Activated naive CD4-positive, alpha-beta T cell treated with anti-CD3 and anti-CD28 coated beads, Interleukin-2, amount 50 U/mL, for 72 hours (primary cell): Measurements from ENCODE around the gene RPL31. TPM values are rescaled to one million over a fixed set of nuclear protein-coding genes. Genes with fewer than 3 reads are reported as not detected.
A peak's percentile ranks its signal among the peaks of the same experiment; 100 is the strongest.

ENCODE experiments used
- ATAC-seq, 2 donors: fragments of 150-1000 bp; cut with Tn5 transposase; 2 replicates each; pipeline ENCODE4 v1.10.0; 2021; ENCODE audit warnings: mild to moderate bottlenecking in 2 of 2, moderate library complexity in 2 of 2
- DNase-seq, 2 donors: peaks; one replicate each; pipeline ENCODE4 v3.0.0; 2021 to 2022; ENCODE audit warnings: low spot score in 2 of 2
- H3K27ac Mint-ChIP-seq, 2 donors: one replicate each; pipeline ENCODE4 v1.8.0; 2022; ENCODE audit warnings: mild to moderate bottlenecking in 2 of 2, mixed read lengths in 2 of 2
- H3K36me3 Mint-ChIP-seq, 2 donors: one replicate each; pipeline ENCODE4 v1.8.0; 2022; ENCODE audit warnings: mixed read lengths in 2 of 2
- H3K9me3 Mint-ChIP-seq, 2 donors: one replicate each; pipeline ENCODE4 v1.8.0; 2022; ENCODE audit warnings: mixed read lengths in 2 of 2
- total RNA-seq, 2 donors: library from RNA; stranded (reverse); gene quantifications; one replicate each; pipeline ENCODE4 v1.2.3, GENCODE V29; 2022

RPL31 gene
- total RNA-seq, 2 donors from 2014 or later = 1,392 to 1,582 TPM

DNA sequence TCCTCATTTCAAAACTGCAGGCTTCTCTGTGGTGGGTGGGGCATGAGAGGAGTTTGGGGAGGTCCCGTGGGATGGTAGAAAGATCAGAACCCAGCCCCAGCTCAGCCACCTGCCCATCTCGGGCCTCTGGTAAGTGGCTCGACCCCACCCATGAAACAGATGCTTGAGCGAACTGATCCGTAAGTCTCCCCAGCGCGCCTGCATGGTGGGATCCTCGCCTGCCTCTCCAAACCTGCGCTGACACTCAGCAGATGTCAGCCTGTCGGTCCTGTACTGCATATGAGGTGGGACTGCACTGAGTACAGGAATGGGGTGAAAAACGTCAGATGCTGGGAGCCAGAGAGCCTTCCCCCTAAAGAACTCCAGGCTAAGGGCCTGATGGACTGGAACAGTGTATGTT, 15.9 kb upstream of the RPL31 start:
- Mint-ChIP-seq H3K27ac (no peak overlapping the region), H3K36me3 (no peaks in the 10 kb centered on the region), H3K9me3 (no peaks in the 10 kb centered on the region)
- ATAC-seq (no peak), DNase-seq (no peak)

DNA sequence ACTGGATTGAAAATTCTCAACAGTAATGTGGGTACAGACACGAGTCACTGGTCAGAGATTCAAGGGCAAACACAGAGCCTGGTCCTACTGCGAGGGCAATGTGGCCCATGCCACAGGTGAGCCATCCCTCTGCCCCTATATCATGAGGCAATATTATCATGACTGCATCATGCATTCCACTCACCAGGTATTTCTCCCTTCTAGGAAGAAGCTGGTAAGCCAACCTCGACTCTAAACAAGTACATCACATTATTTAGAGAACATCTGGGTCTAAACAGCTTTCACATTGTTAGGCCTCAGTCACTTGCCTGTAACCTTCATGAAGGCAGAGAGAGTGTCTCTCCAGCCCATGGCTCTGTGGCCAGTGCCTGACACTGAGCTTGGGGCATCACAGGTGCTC, 14.6 kb upstream of the RPL31 start:
- no peaks in the 10 kb centered on the region for H3K9me3 Mint-ChIP-seq
- DNase-seq = no peak
- H3K27ac Mint-ChIP-seq = no peak overlapping the region
- ATAC-seq = no peak
- no peaks in the 10 kb centered on the region for H3K36me3 Mint-ChIP-seq

DNA sequence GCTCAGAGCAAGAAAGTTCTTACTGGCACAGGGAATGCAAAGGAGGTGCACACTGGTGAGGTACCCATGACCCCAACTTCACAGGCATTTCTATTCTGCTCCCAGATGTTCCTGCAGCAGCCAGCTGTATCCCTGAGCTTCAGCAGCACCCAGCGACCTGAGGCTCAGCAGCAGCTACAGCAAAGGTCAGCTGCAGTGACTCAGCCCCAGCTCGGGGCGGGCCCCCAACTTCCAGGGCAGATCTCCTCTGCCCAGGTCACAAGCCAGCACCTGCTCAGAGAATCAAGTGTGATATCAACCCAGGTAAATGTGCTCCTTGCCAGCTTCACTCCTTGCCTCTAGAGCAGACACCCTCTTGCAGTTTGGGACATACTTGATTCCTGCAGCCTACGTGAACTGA, 14.1 kb upstream of the RPL31 start:
- ATAC-seq = peak in 1 of 2 donors; percentile 27
- Mint-ChIP-seq H3K9me3 (no peaks in the 10 kb centered on the region), H3K27ac (no peak overlapping the region), H3K36me3 (no peaks in the 10 kb centered on the region)
- DNase-seq = no peak

DNA sequence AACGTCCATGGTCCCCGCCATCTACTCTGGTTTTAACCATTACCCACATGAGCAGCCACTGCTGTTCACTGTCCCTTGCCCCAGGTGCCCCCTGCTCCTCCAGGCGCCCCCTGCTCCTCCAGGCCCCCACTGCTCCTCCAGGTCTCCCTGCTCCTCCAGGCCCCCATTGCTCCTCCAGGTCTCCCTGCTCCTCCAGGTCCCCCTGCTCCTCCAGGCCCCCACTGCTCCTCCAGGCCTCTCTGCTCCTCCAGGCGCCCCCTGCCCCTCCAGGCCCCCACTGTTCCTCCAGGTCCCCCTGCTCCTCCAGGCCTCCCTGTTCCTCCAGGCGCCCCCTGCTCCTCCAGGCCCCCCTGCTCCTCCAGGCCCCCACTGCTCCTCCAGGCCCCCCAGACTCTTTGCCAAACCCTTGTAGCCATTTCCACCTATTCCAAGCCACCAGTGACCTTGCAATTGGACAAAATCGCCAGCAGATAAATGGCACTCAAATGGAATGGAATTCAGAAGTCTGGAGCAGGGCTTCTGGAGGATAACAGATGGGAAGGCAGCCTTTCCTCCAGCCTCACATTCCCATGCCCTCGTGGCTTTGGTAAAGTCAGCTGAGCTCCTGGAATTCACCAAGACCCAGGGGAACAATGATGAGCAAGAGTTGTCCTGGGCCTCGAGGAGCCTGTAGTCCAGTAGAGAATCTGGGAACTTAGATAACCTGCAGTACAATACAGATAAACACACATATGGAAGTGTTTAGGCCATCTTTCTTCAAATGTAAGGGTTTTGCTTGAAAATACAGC, 13.3 kb upstream of the RPL31 start:
- H3K36me3 Mint-ChIP-seq = no peaks in the 10 kb centered on the region
- H3K9me3 Mint-ChIP-seq = no peaks in the 10 kb centered on the region
- DNase-seq = no peak
- ATAC-seq = no peak
- peak overlapping the region in 1 of 2 donors; percentile 4 for H3K27ac Mint-ChIP-seq

DNA sequence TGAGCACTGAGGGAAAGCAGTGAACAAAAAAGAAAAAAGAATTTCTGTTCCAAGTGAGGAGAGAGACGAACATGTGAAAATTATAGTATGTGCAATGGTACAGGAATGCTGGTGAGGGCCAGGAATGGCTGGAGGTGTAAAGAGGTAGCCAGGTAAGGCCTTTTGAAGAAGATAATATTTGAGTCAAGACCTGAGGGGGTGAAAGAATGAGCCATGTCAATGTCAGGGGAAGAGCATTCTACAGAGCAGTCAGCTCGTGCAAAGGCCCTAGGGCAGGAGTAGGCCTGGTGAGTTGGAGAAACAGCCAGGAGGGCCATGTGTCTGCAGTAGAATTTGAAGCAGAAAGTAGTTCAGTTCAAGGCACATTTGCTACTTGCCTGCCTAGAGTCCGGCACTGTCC, 12.4 kb upstream of the RPL31 start:
- Mint-ChIP-seq H3K36me3 (no peaks in the 10 kb centered on the region), H3K27ac (peak overlapping the region in 1 of 2 donors; percentile 4), H3K9me3 (no peaks in the 10 kb centered on the region)
- ATAC-seq (no peak), DNase-seq (no peak)

DNA sequence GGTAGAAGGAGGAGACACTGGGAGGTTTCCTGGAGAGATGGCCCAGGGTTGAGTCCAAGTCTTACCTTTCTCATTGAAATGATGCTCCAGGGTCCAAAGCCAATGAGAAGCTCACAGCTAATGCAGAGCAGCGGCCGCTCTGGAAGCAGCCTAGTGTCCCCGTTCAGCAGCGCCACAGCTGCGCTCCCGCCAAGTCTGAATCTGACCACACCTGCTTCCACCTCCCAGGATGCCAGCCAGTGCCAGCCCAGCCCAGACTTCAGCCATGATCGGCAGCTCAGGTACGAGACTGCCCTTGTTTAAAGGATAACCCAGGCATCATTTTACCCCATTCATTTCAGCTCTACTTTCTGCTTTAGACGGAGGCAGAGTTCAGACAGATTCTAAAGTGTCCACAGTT, 11.9 kb upstream of the RPL31 start:
- no peaks in the 10 kb centered on the region for H3K36me3 Mint-ChIP-seq
- no peaks in the 10 kb centered on the region for H3K9me3 Mint-ChIP-seq
- DNase-seq = no peak
- H3K27ac Mint-ChIP-seq = peak overlapping the region in 1 of 2 donors; percentile 4
- ATAC-seq = no peak

DNA sequence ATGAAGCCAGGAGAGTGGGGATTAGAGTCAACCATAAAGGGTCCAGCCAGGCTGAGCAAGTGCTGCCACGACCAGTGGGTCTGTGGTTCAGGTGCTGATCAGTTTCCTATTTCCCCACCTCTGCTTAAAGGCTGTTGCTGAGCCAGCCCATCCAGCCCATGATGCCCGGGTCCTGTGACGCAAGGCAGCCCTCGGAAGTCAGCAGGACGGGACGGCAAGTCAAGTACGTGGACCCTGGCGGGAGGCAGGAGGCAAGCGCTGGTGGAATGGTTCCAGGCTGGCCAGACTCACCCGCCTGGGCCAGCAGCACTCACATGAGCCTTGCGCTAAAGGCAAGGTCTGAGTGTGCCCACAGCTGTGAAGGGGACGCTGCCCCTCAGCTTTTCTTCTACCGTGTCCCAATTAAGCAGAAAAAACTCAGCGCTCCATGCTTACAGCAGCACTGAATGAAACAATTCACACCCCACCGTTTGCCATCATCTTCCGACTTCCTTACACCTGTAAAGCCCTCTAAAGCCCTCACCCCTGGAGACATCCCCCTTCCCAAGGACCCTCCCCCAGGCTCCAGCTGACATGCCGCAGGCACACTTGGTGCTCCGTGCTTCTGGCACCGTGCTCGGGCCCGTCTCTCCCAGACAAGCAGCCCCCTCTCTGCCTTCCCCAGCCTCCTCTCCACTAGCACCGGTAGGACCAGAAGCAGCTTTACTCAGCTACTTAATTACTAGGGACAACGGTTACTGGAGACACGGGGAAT, 11.3 kb upstream of the RPL31 start:
- Mint-ChIP-seq H3K27ac (no peak overlapping the region), H3K9me3 (no peaks in the 10 kb centered on the region), H3K36me3 (no peaks in the 10 kb centered on the region)
- DNase-seq = no peak
- no peak for ATAC-seq

DNA sequence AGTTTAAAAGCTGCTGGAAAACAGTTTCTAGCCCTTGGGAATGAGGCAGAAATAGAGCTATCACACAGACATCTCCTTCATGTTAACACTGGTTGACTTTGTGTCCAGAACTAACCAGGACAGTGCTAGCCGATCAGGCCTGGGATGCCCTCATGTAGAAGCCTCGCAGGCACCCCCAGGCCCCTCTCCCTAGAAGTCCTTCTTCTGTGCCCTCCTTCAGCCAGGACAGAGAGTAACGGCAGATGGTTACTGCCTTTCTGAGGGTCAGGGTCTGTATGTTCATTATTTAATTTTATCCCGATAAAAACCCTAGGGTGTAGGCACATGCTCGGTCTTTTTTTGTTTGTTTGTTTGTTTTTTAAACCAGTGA, 10.7 kb upstream of the RPL31 start:
- Mint-ChIP-seq H3K9me3 (no peaks in the 10 kb centered on the region), H3K27ac (no peak overlapping the region), H3K36me3 (no peaks in the 10 kb centered on the region)
- ATAC-seq (no peak), DNase-seq (no peak)

DNA sequence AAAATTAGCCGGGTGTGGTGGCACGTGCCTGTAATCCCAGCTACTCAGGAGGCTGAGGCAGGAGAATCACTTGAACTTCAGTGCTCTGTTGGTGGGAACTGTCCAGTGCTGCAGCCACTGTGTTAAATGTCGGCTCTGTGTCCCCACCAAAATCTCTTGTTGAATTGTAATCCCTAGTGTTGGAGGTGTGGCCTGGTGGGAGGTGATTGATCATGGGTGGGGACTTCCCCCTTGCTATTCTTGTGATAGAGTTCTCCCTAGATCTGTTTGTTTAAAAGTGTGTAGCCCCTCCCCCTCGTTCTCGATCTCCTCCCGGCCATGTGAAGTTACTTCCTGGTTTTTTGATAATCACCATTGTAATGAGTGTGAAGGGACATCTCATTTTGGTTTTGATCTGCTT, 9.8 kb upstream of the RPL31 start:
- Mint-ChIP-seq H3K9me3 (no peaks in the 10 kb centered on the region), H3K36me3 (no peaks in the 10 kb centered on the region), H3K27ac (peak overlapping the region in 1 of 2 donors; percentile 16)
- ATAC-seq (peak in 1 of 2 donors; percentile 40), DNase-seq (no peak)

DNA sequence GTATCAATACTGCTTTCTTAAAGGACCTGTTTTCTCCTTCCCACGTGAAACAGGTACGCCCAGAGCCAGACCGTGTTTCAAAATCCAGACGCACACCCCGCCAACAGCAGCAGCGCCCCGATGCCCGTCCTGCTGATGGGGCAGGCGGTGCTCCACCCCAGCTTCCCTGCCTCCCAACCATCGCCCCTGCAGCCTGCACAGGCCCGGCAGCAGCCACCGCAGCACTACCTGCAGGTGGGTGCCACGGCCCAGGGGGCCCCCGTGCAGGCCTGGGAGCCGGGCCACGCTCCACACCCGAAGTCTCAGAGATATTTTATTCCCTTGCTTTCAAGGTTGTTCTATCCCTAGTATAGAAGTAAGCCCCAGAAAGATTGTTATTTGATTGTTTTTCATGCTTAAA, 8.8 kb upstream of the RPL31 start:
- ATAC-seq (no peak), DNase-seq (no peak)
- H3K9me3 Mint-ChIP-seq = no peaks in the 10 kb centered on the region
- no peaks in the 10 kb centered on the region for H3K36me3 Mint-ChIP-seq
- H3K27ac Mint-ChIP-seq = no peak overlapping the region

DNA sequence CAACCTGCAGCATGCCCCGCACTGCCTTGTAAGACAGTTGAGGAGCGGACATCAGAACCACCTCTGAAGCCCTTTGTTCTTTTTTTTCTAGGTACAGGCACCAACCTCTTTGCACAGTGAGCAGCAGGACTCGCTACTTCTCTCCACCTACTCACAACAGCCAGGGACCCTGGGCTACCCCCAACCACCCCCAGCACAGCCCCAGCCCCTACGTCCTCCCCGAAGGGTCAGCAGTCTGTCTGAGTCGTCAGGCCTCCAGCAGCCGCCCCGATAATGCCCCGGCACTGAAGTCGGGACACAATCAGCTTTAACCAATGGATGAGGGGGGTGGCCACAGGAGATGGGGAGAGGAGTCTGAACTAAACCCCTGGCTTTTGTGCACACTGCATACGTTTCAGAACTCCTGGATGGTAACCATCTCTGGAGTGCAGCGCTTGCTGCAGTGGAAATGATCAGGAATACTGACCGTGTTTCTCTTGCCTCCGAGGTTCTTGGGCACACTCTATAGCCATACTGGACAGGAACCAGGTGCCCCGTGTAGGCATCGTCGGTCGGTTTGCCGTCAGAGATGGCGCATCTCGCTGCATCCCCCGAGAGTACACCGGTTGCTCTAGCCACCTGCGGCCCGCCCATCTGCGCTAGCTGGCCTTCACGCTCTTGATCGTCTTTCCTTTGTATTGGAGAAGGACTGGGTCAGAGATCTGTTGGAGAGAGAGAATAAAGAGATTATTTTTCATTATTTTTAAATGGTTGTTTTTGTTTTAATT, 6.6 kb upstream of the RPL31 start:
- H3K9me3 Mint-ChIP-seq = no peaks in the 10 kb centered on the region
- no peaks in the 10 kb centered on the region for H3K36me3 Mint-ChIP-seq
- ATAC-seq (no peak), DNase-seq (no peak)
- no peak overlapping the region for H3K27ac Mint-ChIP-seq

DNA sequence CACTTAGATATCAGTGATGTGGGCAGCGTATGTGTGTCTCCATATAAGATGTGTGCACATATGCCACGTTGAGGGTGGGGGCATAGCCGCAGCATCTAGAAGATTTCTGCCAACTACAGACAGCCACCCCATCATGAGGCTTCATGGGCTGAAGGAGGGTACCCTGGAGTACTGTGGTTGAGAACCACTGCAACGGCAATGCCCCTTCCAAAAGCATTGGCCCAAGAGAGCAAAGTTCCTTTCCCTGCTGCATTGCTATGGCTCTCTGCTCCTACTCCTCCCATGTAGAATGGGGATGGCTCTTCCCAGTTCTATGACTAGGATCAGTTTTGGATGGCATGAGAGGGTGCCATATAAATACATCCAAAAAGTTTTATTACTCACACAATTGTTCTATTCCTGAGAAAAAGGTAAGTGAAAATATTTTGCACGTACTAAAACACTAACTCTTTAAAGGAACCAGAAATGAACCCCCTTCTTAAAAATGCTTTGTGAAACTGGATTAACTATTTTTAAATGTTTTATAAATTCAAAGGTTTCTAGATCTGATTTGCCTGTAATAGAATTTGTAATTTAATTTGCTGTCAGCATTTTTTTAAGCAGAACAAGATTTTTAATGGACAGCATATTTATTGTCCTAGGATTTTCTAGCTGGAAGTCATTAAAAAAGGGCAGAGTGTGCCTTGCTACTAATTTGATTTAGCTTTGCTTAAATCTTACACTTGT, 4.4 kb upstream of the RPL31 start:
- no peak overlapping the region for H3K27ac Mint-ChIP-seq
- H3K9me3 Mint-ChIP-seq = no peaks in the 10 kb centered on the region
- DNase-seq (no peak), ATAC-seq (no peak)
- H3K36me3 Mint-ChIP-seq = peaks cover 13% of the 10 kb centered on the region in 2 donors

DNA sequence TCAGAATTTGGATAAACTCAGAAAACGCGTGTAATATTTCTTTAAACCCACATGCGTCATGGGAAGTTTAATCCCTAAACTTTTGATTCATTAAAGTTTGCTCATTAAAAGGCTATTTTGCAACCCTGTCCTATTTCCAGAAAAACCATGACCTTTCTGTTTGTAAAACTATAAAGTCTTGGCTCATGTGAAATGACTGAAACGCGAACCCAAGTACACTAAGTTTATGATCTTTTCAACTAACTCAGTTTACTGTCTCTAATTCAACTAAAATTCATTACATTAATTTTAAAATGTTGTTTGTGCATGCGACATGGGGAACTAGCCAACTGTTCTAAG, 3.9 kb upstream of the RPL31 start:
- ATAC-seq (no peak), DNase-seq (no peak)
- no peak overlapping the region for H3K27ac Mint-ChIP-seq
- H3K9me3 Mint-ChIP-seq = no peaks in the 10 kb centered on the region
- H3K36me3 Mint-ChIP-seq = peaks cover 18 to 19% of the 10 kb centered on the region in 2 donors

DNA sequence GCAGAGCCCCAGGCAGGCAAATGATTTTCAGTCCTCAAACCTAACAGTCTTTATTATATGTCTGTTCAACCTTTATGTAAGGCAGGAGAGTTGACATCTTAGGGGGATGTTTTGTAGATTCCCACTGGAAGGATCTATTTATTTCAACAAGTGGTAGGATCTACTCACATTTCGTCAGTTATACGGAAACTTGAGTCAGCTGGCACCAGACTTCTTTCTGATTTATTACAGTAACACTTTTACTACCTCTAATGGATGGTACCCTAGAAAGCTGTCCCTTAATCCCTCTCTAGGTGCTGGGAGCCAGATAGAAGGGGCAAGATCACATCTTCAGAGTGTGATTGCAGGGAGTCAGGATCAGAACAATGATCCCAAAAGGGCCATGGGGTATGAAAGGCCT, 2.1 kb upstream of the RPL31 start:
- DNase-seq = no peak
- Mint-ChIP-seq H3K27ac (peak overlapping the region in 1 of 2 donors; percentile 22), H3K36me3 (peaks cover 36 to 37% of the 10 kb centered on the region in 2 donors), H3K9me3 (no peaks in the 10 kb centered on the region)
- ATAC-seq = no peak

DNA sequence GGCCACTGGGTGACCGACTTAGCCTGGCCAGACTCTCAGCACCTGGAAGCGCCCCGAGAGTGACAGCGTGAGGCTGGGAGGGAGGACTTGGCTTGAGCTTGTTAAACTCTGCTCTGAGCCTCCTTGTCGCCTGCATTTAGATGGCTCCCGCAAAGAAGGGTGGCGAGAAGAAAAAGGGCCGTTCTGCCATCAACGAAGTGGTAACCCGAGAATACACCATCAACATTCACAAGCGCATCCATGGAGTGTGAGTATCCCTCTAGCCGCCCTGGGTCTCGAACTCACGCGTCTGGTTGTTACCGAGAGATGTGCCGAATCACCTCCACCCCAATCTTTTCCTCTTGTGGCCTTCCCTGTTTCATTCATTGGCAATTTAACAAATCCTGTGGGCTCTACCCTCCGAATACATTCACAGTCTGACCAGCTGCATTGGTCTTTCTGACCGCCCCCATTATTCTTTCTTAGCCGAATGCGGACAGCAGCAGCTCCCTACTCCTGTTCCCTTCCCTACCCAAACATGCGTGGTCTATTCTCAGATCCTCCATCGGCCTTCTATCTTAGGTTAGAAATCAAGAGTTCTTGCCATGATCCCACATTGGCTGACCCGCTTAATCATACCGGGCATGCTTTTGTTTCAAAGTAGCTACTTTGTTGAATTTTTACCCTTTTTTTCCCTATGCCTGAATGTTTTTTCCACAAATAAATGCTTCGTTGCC, 631 bp downstream of the RPL31 start:
- DNase-seq = no peak
- H3K36me3 Mint-ChIP-seq = peaks cover 50 to 63% of the 10 kb centered on the region in 2 donors
- H3K9me3 Mint-ChIP-seq = no peaks in the 10 kb centered on the region
- peak overlapping the region; percentile 98 to 99 for H3K27ac Mint-ChIP-seq
- no peak for ATAC-seq

DNA sequence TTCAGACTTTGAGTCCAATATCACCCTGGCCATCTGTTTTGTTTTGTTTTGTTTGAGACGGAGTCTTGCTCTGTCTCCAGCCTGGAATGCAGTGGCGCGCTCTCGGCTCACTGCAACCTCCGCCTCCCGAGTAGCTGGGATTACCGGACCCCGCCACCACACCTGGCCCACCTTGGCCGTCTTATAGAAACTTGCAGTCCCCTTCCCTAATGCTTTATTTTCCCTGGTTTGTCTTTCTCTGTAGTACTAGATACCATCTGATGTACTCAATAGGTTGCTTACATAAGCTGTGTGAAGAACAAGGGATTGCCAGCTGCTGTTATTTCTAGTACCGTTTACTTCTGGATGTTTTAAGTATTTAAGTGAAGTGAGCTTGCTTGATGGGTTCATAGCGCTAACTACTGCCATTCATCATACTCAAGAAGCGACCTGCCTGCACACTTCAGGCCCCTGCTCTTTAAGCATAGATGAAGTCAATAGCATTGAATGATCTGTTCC, 1.2 kb downstream of the RPL31 start:
- peak overlapping the region; percentile 98 to 99 for H3K27ac Mint-ChIP-seq
- H3K36me3 Mint-ChIP-seq = peaks cover 50 to 69% of the 10 kb centered on the region in 2 donors
- no peaks in the 10 kb centered on the region for H3K9me3 Mint-ChIP-seq
- no peak for DNase-seq
- ATAC-seq = no peak
